ENCODE results near the gene WAC.

GRCh38 chr10:28663576-28664368 is 130.9 kb downstream of the WAC start:
- TF ChIP-seq CTCF (IDR thresholded peaks at IDR 0.05; ENCODE audit: poor library complexity, severe bottlenecking) (peak; percentile 97), SMC3 (conservative IDR thresholded peaks at IDR 0.05; ENCODE audit: poor library complexity) (peak; percentile 99), RAD21 (conservative IDR thresholded peaks at IDR 0.05) (peak; percentile 99), TAF1 (IDR thresholded peaks at IDR 0.05; ENCODE audit: low read depth) (no peak)
- TF ChIP-seq, protein P1, sequence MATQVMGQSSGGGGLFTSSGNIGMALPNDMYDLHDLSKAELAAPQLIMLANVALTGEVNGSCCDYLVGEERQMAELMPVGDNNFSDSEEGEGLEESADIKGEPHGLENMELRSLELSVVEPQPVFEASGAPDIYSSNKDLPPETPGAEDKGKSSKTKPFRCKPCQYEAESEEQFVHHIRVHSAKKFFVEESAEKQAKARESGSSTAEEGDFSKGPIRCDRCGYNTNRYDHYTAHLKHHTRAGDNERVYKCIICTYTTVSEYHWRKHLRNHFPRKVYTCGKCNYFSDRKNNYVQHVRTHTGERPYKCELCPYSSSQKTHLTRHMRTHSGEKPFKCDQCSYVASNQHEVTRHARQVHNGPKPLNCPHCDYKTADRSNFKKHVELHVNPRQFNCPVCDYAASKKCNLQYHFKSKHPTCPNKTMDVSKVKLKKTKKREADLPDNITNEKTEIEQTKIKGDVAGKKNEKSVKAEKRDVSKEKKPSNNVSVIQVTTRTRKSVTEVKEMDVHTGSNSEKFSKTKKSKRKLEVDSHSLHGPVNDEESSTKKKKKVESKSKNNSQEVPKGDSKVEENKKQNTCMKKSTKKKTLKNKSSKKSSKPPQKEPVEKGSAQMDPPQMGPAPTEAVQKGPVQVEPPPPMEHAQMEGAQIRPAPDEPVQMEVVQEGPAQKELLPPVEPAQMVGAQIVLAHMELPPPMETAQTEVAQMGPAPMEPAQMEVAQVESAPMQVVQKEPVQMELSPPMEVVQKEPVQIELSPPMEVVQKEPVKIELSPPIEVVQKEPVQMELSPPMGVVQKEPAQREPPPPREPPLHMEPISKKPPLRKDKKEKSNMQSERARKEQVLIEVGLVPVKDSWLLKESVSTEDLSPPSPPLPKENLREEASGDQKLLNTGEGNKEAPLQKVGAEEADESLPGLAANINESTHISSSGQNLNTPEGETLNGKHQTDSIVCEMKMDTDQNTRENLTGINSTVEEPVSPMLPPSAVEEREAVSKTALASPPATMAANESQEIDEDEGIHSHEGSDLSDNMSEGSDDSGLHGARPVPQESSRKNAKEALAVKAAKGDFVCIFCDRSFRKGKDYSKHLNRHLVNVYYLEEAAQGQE (IDR thresholded peaks at IDR 0.05; ENCODE audit: borderline replicate concordance), result no peak
